ENCODE data around the gene AMHR2.

The AMHR2 gene

GRCh38 chr12:53453953-53454640 lies 30.4 kb downstream of the AMHR2 start:
- no peak for DNase-seq

- DNase-seq = no peak
Measured at GRCh38 chr12:53454707-53455106, 31.1 kb downstream of the AMHR2 start.

GRCh38 chr12:53456654-53457366 lies 33.2 kb downstream of the AMHR2 start:
- no peak for DNase-seq

GRCh38 chr12:53459097-53459496 lies 35.4 kb downstream of the AMHR2 start:
- no peak for DNase-seq

GRCh38 chr12:53461059-53461458 lies 37.4 kb downstream of the AMHR2 start:
- no peak for DNase-seq

GRCh38 chr12:53461591-53461990 lies 37.9 kb downstream of the AMHR2 start:
- DNase-seq = no peak

GRCh38 chr12:53462935-53463334 lies 39.3 kb downstream of the AMHR2 start:
- DNase-seq = no peak

GRCh38 chr12:53463802-53464560 lies 40.3 kb downstream of the AMHR2 start:
- no peak for DNase-seq

- no peak for DNase-seq
Measured at GRCh38 chr12:53464685-53465418, 41.2 kb downstream of the AMHR2 start.

GRCh38 chr12:53465679-53466078 lies 42.0 kb downstream of the AMHR2 start:
- DNase-seq = no peak

GRCh38 chr12:53466640-53467039 lies 43.0 kb downstream of the AMHR2 start:
- DNase-seq = no peak

- DNase-seq = no peak
Measured at GRCh38 chr12:53467082-53467481, 43.4 kb downstream of the AMHR2 start.

- no peak for DNase-seq
Measured at GRCh38 chr12:53467880-53468279, 44.2 kb downstream of the AMHR2 start.

- no peak for DNase-seq
Measured at GRCh38 chr12:53468282-53468681, 44.6 kb downstream of the AMHR2 start.

- no peak for DNase-seq
Measured at GRCh38 chr12:53472056-53472582, 48.5 kb downstream of the AMHR2 start.

- DNase-seq = no peak
Measured at GRCh38 chr12:53474077-53474476, 50.4 kb downstream of the AMHR2 start.

- no peak for DNase-seq
Measured at GRCh38 chr12:53474819-53475218, 51.2 kb downstream of the AMHR2 start.

GRCh38 chr12:53476769-53477209 lies 53.1 kb downstream of the AMHR2 start:
- peak; percentile 49 for DNase-seq

- DNase-seq = no peak
Measured at GRCh38 chr12:53478865-53479264, 55.2 kb downstream of the AMHR2 start.

GRCh38 chr12:53479331-53479730 lies 55.7 kb downstream of the AMHR2 start:
- DNase-seq = no peak

- DNase-seq = no peak
Measured at GRCh38 chr12:53480491-53481442, 57.1 kb downstream of the AMHR2 start.
